Ureter (tissue), 1 donor: ENCODE data around the gene LRRC32. TPM values are rescaled to one million over a fixed set of nuclear protein-coding genes. Genes with fewer than 3 reads are reported as not detected.

Experiments used
- DNase-seq: peaks from one replicate; pipeline ENCODE4 v3.0.0-alpha.2; 2020; ENCODE audit warnings: low spot score
- total RNA-seq: library from RNA; stranded (reverse); gene quantifications from one replicate; pipeline ENCODE4 v1.2.4, GENCODE V29; 2023
- donor health status: DM: yes; HTN: yes; CAD: no.

LRRC32 gene
- total RNA-seq, 1 donor from 2014 or later, result 83.7 TPM

DNA sequence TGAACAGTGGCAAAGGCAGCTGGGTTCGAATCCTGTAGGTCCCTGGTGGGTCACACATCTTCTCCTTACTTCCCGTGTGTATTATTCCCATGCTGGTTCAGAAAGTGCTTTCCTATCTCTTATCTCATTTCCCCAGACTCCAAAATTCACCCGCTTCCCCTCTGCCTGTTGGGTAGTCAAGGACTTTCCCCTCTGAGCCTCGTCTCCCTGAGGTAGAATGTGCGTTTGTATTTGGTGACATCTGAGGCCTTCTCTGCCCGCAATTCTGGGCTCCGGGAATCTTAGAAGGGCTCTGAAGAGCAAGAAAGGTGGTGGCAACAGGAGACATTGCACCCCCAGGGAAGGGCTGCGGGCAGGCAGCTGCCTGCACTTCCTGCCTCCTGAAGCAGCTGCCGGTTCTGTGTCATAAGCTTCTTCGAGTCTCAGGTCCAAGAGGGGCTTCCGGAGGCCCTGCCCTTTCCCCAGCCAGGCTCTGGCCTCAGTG lies 5.9 kb downstream of the LRRC32 start:
- no peak for DNase-seq

DNA sequence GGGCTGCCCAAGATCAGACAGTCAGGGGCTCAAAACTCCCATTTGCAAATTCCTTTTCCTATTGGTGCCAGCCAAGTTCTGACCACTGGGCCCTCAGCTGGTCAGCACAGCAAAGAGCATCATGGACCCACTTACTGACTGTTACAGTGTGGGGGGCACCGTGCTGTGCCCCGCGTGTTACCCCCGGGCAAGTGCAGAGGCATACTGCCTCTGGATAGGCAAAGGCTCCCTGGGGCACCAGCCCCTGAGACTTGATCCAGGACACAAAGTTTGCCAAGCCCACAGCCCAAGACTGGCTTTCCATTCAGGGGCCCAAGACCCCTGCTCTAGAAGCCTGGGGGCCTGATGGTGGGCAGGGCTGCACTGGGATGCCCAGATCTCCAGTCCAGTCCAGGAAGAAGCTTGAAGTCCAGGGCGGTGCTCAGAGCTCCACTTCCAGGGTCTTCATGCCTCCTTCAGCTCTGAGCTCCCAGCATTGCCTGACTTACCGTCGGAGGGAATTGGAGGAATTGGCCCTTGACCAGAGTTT lies 6.6 kb downstream of the LRRC32 start:
- DNase-seq, result no peak

DNA sequence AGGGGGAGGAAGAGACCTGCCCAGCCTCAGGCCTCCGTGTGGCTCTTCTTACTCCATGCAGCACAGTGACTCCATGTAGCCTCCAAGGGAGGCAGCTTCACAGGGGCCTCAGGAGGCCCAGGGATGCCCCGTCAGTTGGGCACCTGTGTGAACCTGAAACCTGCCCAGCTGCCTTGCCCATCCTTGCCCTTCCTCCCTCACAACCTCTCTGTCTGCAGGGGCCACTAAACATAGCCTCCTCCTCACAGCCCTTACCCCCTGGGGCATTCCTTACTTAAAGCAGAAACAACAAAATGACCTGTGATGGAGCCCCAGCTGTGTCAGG lies 7.1 kb downstream of the LRRC32 start:
- no peak for DNase-seq

DNA sequence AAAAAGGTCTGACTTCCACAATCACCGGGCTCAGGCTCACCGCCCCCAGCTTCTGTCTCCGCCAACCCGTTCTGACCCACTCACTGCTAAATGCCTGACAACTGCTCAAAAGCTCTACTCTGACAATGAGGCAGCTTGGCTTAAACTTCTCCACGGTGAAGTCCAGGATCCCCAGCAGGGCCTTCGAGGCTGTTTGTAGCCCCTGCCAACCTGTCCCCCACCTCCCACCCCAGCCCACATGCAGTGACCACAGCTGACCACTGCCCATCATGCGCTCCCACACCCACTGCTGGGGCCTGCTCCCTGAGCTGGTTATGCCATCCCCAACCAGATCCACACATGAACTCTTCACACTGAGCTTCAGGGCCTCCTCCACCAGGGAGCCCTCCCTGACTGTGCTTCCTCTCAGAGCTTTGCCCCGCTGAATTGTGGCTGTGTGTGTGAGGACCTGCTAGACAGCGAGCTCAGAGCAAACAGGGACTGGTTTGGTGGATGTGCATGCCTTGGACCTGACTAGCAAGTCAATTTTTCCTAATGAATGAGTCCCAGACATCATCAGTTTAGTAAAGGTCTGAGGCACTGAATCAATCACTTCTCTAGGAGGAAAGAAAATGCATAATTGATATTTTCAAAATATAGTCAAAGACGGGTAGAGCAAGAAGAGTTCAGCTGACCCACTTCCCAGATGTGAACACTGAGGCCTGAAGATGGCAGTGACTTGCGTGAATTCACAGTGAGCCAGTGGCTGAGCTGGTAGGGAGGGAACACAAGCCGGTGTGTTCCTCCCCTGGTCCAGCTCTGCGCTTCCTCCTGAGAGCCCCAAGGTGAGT lies 7.7 kb downstream of the LRRC32 start:
- DNase-seq, result no peak

DNA sequence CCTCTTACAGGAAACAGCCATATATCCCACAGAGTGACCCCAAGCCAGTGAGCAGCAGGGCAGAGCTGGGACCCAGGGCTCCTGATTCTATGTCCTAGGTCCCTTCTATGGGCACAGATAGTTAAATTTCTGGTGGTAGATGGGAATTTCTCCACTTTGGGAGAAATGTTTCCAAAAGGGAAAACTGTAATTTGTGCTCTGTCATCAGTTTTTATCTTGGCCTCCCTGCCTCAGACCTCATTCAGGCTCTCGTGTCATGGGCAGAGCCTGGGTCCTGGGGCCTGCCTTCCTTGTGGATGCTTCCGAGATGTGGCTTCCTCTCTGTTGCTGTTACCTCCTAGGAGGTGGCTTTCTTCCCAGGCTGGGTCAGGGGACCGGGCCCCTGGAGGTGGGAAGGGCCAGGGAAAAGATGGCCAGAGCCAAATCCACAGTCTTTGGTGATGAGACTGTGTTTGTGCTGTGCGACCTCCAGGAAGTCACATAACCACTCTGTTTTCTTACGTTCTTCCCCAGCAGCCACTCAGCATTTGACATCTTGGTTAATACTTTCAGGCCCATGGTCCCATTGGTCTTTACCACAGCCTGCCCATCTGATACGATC lies 8.6 kb downstream of the LRRC32 start:
- no peak for DNase-seq

DNA sequence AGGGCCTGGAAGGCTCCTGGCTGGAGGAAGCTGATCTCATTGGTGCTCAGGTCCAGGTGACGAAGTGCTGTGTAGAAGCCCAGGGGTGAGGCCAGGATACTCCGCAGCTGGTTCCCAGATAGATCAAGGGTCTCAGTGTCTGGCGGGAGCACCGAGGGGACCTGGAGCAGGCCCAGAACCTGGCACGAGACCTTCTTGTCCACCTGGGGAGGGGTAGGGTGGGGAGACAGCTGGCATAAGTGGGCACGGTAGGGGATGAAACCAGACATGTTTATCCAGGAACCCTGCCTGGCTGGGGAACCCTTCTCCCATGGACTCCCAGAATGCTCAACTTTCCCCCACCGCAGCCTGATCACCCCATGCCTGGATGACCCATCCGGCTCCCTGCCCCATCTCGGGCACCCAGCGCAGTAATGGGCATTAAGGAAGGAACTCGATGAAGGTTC lies 9.2 kb downstream of the LRRC32 start:
- DNase-seq, result no peak

DNA sequence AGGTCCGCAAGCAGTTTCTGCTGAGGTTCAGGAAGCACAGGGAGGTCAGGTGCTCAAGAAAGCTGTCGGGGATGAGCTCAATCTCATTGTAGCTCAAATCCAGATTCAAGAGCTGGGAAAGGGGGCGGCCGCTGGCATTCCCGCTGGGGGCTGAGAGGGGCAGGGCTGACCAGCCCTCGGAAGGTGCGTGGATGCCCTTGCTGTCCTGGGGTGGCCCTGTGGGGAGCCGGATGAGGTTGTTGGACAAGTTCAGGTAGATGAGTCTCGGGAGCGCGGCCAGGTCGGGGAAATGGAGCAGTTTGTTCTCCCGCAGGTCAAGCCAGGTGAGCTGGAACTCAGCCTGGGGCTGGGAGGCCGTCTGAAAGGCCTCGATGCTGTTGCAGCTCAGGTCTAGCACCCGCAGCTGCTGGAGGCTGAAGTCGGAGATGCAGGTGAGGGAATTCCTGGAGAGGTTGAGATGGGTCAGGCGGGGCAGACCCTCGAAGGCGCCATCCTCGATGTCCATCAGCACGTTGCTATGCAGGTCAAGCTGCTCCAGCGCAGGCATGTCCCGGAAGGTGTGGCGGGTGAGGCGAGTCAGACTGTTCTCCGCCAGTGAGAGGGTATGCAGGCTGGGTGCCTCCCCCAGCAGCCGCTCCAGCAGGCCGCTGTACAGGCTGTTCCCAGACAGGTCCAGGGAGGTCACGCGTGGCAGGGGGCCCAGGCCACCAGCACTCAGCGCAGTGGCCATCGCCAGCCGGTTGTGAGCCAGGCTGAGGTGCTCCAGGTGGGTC lies 9.8 kb downstream of the LRRC32 start:
- DNase-seq, result no peak

DNA sequence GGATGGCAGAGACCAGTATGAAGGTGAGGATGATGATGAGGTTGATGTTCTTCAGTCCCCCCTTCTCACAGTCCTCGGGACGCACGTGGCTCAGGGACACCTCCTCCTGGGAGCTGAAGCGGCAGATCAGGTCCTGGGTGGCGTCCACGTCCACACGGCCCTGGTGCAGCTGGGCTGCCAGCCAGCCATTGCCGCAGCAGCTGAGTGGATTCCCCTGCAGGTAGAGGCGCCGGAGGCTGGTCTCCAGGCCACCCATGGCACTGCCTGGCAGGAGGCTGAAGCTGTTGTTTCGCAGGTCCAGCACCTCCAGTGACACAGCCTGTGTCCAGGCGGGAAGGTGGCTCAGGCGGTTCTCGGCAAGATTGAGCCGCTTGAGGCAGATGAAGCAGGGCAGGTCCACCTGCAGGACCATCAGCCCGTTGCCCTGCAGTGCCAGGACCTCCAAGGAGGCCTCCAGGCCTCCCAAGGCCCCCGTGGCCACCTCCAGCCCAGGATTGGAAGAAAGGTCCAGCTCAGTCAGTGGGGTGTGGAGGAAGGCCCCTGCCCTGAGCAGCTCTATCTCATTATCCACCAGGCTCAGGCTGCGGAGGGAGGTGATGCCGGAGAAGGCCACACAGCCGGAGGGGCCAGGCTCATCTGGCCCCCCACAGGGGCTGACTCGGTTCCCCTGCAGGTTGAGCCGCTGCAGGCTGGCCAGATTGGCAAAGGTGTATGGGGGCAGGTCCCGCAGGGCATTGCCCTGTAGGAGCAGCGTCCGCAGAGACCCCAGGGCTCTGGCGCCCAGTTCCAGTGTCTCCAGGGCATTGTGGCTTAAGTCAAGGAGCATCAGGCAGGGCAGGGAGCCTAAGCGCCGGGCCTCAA lies 10.6 kb downstream of the LRRC32 start:
- DNase-seq, result no peak

DNA sequence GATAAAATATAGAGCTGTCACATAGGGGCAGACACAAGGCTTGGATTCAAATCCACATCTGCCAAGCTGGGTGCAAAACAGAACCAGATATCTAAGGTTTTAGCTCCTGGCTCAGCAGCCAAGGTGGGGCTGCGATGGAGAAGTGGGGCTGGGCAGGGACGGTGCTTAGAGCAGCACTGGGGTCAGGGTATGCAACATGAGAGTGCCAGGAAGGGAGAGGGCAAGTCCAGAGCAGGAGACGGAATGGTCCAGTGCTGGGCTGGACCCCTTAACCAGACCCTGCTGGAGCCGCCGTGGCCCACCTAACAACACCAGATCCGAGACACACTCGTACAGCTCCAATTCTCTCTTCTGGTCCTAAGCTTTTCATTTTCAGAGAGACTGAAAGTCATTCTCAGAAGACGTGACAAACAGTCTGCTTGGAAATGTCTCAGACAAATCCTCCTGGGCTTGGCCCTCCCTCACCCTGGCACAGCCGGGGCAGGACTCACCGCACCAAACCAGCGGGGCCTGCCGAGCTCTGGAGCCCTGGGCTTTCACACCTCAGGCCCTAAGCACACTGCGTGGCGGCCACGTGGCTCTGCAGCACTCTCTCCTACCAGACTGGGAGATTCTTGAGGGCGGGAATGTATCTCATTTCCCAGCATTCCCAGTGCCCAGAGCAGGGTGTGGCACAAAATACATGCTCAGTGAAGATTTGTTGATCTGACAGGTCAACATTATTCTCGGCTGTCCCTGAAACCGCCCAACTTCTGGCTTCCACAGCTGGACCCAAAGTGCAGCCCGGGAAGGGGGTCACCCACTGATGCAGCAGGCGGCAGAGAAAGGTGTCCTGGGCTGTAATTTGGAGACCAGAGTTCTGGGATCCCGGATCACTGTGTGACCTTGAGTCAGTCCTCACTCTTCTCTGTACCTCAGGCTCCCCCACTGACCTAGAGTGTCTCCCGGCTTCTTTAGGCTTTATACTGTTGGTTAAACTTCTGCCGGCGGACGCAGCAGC lies 11.6 kb downstream of the LRRC32 start:
- DNase-seq, result no peak

DNA sequence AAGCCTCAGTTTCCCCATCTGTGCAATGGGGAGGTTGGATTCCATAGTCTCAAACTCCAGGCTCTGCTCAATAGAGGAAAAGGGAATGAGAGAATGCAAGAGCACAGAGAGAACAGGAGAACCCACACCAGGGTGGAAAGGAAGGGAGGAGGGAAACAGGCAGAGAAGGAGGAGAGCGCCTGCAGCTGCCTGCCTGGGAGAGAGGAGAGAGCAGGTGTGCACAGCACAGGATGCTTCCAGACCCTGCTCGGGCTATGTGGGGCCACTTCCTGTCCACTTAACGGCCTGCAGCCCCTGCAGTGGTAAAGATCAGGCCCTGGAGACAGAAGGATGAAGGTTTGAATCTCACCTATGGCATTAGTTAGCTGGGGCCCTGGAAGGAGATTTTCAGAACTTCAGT lies 12.3 kb downstream of the LRRC32 start:
- DNase-seq, result no peak

DNA sequence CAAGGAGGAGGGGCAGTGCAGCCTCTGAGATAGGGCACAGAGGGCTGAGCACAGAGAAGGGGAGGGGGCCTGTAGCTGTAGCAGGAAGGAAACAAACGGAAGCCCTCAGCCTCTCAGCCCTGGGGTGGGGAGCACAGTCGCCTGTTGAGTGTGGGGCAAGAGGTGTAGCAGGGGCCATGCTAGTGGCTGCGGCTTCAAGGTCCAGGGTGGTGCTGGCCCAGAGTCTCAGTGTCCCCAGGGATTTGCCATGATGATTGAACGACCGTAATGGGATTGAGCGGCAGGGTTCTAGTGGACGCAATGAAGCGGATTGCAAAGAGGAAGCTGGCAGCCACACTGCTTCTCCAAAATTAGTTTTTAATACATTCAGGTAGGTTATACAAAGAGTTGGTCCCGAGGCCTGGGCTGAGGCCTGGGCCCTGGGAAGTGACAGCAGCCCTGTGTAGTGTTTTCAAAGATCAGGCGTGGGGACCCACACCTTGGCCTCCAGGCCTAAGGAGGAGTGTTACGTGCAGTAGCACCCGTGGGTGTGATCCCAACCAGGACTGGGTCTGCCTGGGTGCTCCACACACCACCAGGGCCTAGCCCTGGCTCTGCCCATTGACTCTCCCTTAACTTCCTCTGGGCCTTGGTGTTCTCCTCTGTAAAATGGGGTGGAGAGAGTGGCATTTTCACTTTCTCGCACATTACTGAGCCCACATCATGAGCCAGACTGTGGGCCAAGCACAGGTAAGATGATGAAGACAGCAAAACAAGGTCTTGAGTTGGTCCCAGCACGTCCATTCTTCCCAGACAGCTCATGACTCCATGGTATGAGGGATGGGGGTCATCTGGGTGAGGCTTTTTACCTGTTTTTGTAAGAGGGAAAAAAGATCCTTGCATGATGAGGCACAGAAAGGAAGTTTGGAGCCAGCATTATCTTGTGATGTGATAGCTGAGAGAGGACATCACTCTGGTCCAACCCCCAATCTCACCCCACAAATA lies 13.1 kb downstream of the LRRC32 start:
- no peak for DNase-seq

DNA sequence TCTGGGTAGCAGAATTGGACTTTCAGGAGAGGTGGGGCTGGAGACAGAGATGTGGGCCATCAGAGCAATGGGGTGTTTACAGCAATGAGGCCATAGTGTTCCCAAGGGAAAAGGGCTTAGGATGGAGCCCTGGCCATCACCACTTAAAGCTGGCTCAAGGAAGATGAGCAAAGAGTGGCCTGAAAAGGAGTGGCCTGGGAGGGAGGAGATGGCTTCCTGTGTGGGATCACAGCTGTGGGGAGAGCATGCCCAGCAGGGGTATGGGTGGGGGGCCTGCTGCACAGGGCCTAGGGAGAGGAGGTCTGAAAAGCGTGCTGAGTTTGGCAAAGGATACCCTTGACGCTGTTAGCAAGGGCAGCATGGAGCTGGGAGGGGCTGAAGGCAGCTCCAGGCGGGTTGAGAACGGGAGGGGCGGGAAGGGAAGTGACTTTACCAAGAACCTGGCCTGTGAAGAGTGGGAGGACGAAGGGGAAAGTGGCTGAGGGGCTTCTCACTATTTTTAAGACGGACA lies 13.9 kb downstream of the LRRC32 start:
- no peak for DNase-seq

DNA sequence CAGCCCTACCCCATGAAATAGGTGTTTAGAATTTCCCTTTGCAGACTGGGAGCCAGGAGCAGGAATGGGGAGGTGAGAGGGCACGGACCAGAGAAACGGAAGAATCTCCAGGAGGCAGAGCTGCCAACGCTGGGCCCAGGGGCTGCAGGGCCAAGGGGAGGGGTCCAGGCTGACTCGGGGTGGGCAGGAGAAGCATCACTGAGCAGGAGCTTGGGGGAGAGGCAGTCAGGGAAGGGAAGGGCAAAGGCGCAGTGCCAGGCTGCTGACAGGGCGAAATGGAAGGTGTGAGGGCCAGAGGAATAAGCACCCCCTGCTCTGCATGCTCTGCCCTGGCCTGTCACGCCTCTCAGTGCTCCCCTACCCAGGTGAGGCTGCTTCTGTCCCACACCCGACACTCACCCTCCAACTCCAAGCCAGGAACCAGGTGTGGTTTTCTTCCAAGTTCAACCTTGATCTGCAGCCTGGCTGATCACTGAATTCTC lies 14.5 kb downstream of the LRRC32 start:
- no peak for DNase-seq

DNA sequence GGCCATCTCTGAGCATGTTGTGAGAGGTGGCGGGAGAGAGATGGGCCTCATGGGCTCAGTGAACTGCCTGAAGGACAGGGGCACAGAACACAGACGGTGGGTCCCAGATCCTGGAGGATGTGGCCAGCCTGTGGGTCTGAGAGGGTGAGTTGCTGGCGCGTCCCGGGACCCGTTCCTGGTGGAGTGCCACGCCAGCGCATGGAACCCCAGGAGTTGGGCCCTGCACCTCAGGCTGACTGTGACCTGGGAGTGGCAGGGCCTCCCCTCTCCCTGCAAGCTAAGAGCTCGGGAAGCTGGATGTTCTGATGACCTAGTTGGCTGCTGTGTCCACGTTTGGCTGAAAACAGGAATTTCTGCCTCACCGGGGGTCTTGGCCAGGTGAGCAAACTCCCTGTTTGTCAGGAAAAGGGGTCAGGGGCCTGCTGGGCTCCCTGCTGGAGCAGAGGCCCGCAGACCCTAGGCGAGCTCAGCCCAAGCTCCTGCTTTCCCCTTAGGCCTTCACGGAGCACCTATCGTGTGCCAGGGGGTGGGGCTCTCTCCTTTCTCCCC lies 15.0 kb downstream of the LRRC32 start:
- DNase-seq, result no peak

DNA sequence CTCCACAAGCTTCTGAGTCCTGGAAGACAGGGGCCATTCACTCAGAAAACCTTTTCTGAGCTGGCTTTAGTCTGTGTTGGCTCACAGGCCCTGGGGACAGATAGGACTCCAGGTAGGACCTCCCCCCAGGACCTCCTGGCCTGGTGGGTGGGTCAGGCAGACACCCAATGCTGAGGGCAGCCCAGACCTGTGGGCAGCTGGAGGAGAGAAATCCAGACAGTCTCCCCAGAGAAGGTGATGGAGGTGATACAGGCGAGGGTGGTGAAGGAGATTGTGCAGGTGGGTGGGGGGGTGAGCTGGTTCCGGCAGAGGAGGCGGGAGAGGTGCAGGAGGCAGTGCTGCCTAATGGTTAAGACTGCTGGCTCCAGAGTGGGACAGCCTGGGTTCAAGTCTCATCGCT lies 15.6 kb downstream of the LRRC32 start:
- no peak for DNase-seq

DNA sequence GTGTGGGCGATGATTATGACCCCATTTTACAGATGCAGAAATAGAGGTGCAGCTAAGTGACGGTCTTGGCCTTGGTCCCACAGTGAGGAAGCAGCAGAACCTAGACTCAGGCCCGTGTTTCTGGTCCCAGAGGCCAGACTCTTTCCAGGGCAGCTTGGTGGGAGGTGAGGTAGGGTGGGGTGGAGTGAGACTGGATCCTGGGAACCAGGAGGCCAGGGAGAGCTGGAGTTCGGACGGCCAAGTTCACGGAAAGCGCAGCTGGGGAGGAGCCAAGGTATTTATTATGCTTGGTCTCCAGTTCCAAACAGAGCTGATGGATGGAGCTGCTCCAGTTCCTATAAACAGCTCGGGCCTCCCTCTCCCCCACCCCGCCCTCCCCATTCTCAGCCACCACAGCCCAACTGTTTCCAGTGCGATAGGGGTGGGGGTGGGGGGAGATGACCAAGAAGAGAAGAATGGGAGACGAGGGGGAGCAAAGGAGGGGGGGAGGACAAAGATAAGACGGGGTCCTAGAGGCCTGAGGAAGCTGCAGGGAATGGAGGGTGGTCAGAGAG lies 16.2 kb downstream of the LRRC32 start:
- peak; percentile 86 for DNase-seq

DNA sequence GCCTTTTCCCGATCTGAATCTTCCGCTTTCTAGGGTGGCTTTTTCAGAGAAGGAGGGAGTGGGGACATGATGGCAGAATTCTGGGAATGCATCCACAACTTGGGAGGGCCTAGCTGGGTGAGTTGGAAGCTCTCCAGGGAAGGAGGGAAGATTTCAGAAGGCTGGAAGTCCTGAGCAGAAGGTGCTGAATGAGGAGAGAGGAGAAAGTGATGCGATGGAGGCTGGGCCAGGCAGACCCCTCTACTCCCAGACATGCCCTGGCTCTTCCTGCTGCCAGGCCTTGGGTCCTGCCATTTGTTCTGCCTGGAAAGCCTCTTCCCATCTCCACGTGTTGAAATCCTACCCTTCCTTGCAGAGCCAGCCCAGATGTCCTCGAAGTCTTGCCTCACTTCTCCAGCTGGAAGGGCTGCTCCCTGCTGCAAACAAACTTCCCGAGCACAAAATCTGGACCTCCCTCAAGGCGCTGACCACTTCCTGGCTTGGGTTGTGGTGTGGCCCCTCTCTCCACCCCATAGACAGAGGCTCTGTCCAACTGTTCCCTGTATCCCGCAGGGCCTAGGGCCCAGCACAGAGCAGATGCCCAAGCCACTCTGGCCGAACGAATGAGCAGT lies 16.8 kb downstream of the LRRC32 start:
- no peak for DNase-seq
